B cell (primary cell): ENCODE measurements around the gene GMCL1. TPM values are rescaled to one million over a fixed set of nuclear protein-coding genes. Genes with fewer than 3 reads are reported as not detected.

Experiments
- ATAC-seq: fragments of 200-7000 bp; cut with Tn5 transposase; one replicate; pipeline ENCODE4 v1.10.0; 2021; ENCODE audit warnings: low read depth, mild to moderate bottlenecking, moderate number of reproducible peaks, moderate library complexity
- CTCF ChIA-PET: fragments of 350-600 bp; sonication (Branson Sonifier 250); formaldehyde crosslinking; loops from one replicate; lab custom pipeline; 2021; ENCODE audit warnings: antibody characterized with exemption, inconsistent platforms; lab: Charles Lee
- POLR2A ChIA-PET: fragments of 350-600 bp; sonication (Branson Sonifier 250); formaldehyde crosslinking; loops from one replicate; lab custom pipeline; 2021; ENCODE audit warnings: antibody characterized with exemption; lab: Charles Lee
- DNase-seq: peaks from one replicate; pipeline ENCODE4 v3.0.0; 2013
- H2AFZ ChIP-seq: 2 replicates; pipeline ENCODE4 v1.6.1; 2012; ENCODE audit warnings: mild to moderate bottlenecking, low read depth, low read length; ENCODE audit not compliant: insufficient read depth, poor library complexity, severe bottlenecking
- H3K27ac ChIP-seq, 2 donors: 1 replicate in 1 of 2; 2 replicates in 1 of 2; pipeline ENCODE4 v1.5.1; 2012 to 2013; ENCODE audit warnings: low read length in 2 of 2, mild to moderate bottlenecking in 2 of 2, moderate library complexity in 1 of 2
- H3K27me3 ChIP-seq, 4 experiments: fragments of 200-600 bp in 1 of 4; sonication (generic) in 1 of 4; replicated peaks in 1 of 4; 1 replicate in 2 of 4; 2 replicates in 2 of 4; pipeline versions ENCODE4 v1.6.1 to v1.7.0; 2013 to 2016; ENCODE audit warnings: low read length in 3 of 4, mild to moderate bottlenecking in 2 of 4, mixed read lengths in 1 of 4, moderate library complexity in 1 of 4; ENCODE audit not compliant: insufficient read depth in 4 of 4, control insufficient read depth in 3 of 4; ENCODE audit errors: control extremely low read depth in 1 of 4
- H3K36me3 ChIP-seq, 2 experiments: replicated peaks in 1 of 2; 1 replicate in 1 of 2; 2 replicates in 1 of 2; pipeline versions ENCODE4 v1.6.1 to v1.7.1; 2013; ENCODE audit warnings: low read length in 1 of 2; ENCODE audit not compliant: insufficient read depth in 2 of 2, control insufficient read depth in 1 of 2; ENCODE audit errors: control extremely low read depth in 1 of 2, extremely low read depth in 1 of 2
- H3K4me1 ChIP-seq, 2 donors: fragments of 200-600 bp in 1 of 2; sonication (generic) in 1 of 2; 1 replicate in 1 of 2; 2 replicates in 1 of 2; pipeline versions ENCODE4 v1.5.1 to v1.6.1; 2013 to 2017; ENCODE audit warnings: low read length in 2 of 2; ENCODE audit not compliant: control insufficient read depth in 2 of 2, insufficient read depth in 2 of 2
- H3K4me2 ChIP-seq: replicated peaks from 2 replicates; pipeline ENCODE3; 2012; ENCODE audit warnings: mild to moderate bottlenecking, low read depth, low read length; ENCODE audit not compliant: poor library complexity, severe bottlenecking
- H3K4me3 ChIP-seq, 5 experiments: fragments of 200-600 bp in 1 of 5; sonication (generic) in 1 of 5; 1 replicate in 3 of 5; 2 replicates in 2 of 5; pipeline versions ENCODE4 v1.5.1 to v1.7.0; 2011 to 2016; ENCODE audit warnings: low read length in 4 of 5, mild to moderate bottlenecking in 4 of 5, low read depth in 2 of 5, control low read depth in 1 of 5, moderate library complexity in 1 of 5; ENCODE audit not compliant: insufficient read depth in 1 of 5; ENCODE audit errors: control extremely low read depth in 1 of 5, extremely low read depth in 1 of 5
- H3K79me2 ChIP-seq: fragments of 200-600 bp; sonication (generic); one replicate; pipeline ENCODE4 v1.6.0; 2016; ENCODE audit warnings: low read length; ENCODE audit not compliant: control insufficient read depth, insufficient read depth
- H3K9ac ChIP-seq: fragments of 200-600 bp; sonication (generic); 2 replicates; pipeline ENCODE4 v1.6.1; 2017; ENCODE audit warnings: mild to moderate bottlenecking, low read length, moderate library complexity
- H3K9me3 ChIP-seq, 3 donors: one replicate each; pipeline versions ENCODE4 v1.6.1 to v1.7.1; 2013; ENCODE audit warnings: low read length in 2 of 3; ENCODE audit not compliant: control insufficient read depth in 2 of 3, insufficient read depth in 1 of 3; ENCODE audit errors: control extremely low read depth in 1 of 3
- H4K20me1 ChIP-seq: 2 replicates; pipeline ENCODE4 v1.6.0; 2012; ENCODE audit warnings: mild to moderate bottlenecking, low read length; ENCODE audit not compliant: insufficient read depth, control insufficient read depth, poor library complexity, severe bottlenecking
- H3K27ac Mint-ChIP-seq: one replicate; pipeline ENCODE4 v1.8.0; 2021; ENCODE audit warnings: mixed read lengths
- H3K27me3 Mint-ChIP-seq: one replicate; pipeline ENCODE4 v1.8.0; 2021; ENCODE audit warnings: mixed read lengths
- H3K4me1 Mint-ChIP-seq: one replicate; pipeline ENCODE4 v1.8.0; 2021; ENCODE audit warnings: mixed read lengths
- H3K4me3 Mint-ChIP-seq: one replicate; pipeline ENCODE4 v1.8.0; 2021; ENCODE audit warnings: mixed read lengths
- H3K9me3 Mint-ChIP-seq: one replicate; pipeline ENCODE4 v1.8.0; 2022; ENCODE audit warnings: mixed read lengths; ENCODE audit not compliant: insufficient read depth
- CTCF ChIP-seq: fragments of 200-600 bp; IDR thresholded peaks from one replicate; pipeline ENCODE4 v1.8.0; 2022; ENCODE audit warnings: antibody characterized with exemption, mild to moderate bottlenecking
- EZH2 ChIP-seq: IDR thresholded peaks from 2 replicates; pipeline ENCODE4 v1.6.1; 2012; ENCODE audit warnings: borderline replicate concordance, low read depth, mild to moderate bottlenecking, moderate library complexity, low read length; ENCODE audit not compliant: insufficient read depth, poor library complexity, severe bottlenecking
- WGBS: methylation state at CpG from one replicate; pipeline ENCODE4 v1.1.5; 2013; ENCODE audit warnings: missing lambda C conversion rate; ENCODE audit not compliant: insufficient coverage; 5-methylcytosine and 5-hydroxymethylcytosine counted together
- intact Hi-C: fragments of 100-400 bp; cut with micrococcal nuclease; formaldehyde crosslinking; loops from one replicate; pipeline ENCODE4 v1.10.0; 2022
- polyA plus RNA-seq: library from polyadenylated mRNA; depleted of rRNA; stranded (reverse); fragments of >200 nt; gene quantifications from 2 replicates; pipeline ENCODE4 v1.2.3, GENCODE V29; 2012
- total RNA-seq, 2 donors: library from RNA; stranded (reverse); fragments of 120-200 nt in 1 of 2; gene quantifications; 1 replicate in 1 of 2; 2 replicates in 1 of 2; pipeline versions ENCODE4 v1.2.3 to v1.2.4, GENCODE V29; 2013 to 2022

The GMCL1 gene
- total and polyA plus RNA-seq, 2 donors (not counting 1 experiment from before 2014, with no cell fraction given), result 6.0 to 26.3 TPM

GRCh38 chr2:69789772-69790600 is 39.5 kb upstream of the GMCL1 start:
- Histone ChIP-seq H2AFZ (peak overlapping the region; percentile 77), H3K36me3 (peaks cover 2 to 7% of the 10 kb centered on the region in 2 experiments), H3K4me1 (peaks cover 33 to 44% of the 10 kb centered on the region in 2 donors), H3K4me2 (peak overlapping the region; percentile 75), H4K20me1 (no peaks in the 10 kb centered on the region), H3K4me3 (peak overlapping the region in 4 of 5 experiments; percentile 23 to 50 (median 32)), H3K27me3 (no peaks in the 10 kb centered on the region), H3K9ac (peak overlapping the region; percentile 65), H3K27ac (peak overlapping the region; percentile 43 to 85), H3K9me3 (no peaks in the 10 kb centered on the region), H3K79me2 (peaks cover 5% of the 10 kb centered on the region)
- Mint-ChIP-seq H3K27me3 (no peaks in the 10 kb centered on the region), H3K9me3 (no peaks in the 10 kb centered on the region), H3K4me3 (peak overlapping the region; percentile 84), H3K27ac (peak overlapping the region; percentile 81), H3K4me1 (peaks cover 37% of the 10 kb centered on the region)
- WGBS, result 0% methylated on average over 1 of the region's 7 CpGs
- ChIA-PET CTCF (interaction anchor here (0.6 to 3.1 kb wide), 5 partner anchors 10 to 1509 kb away, joined by 3 to 26 read pairs (median 4); no protein-coding TSS in a partner anchor), POLR2A (interaction anchor here (0.7 to 0.8 kb wide), 2 partner anchors 9 to 37 kb away, joined by 3 to 5 read pairs; no protein-coding TSS in a partner anchor)
- intact Hi-C loops, result no loop called here
- DNase-seq (peak; percentile 64), ATAC-seq (peak; percentile 49)
- TF ChIP-seq EZH2 (no peak), CTCF (no peak)

DNA sequence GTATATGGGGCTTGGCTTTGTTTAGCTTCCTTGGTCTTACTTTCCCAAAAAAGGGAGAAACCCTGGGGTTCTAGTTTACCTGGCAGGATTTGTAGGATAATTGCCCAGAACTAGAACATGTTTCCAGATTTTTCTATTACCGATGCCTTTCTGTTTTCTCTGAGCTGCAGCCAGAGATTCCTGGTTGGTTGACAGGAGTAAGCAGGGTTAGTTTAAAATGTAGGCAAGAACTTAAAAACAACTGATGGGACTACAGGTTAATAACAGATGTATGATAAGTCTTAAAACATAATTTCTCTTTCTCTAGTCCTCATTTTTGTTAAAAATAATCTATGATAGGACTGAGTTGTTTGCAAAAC is 38.9 kb upstream of the GMCL1 start:
- Histone ChIP-seq H3K4me2 (peak overlapping the region; percentile 75), H3K4me1 (peaks cover 33 to 44% of the 10 kb centered on the region in 2 donors), H3K9me3 (no peaks in the 10 kb centered on the region), H4K20me1 (no peaks in the 10 kb centered on the region), H3K36me3 (peaks cover 1 to 7% of the 10 kb centered on the region in 2 experiments), H3K27me3 (no peaks in the 10 kb centered on the region), H3K4me3 (peak overlapping the region in 4 of 5 experiments; percentile 23 to 50 (median 32)), H2AFZ (peak overlapping the region; percentile 77), H3K27ac (peak overlapping the region; percentile 43 to 85), H3K9ac (peak overlapping the region; percentile 65), H3K79me2 (peaks cover 5% of the 10 kb centered on the region)
- H3K4me1 Mint-ChIP-seq, result peaks cover 37% of the 10 kb centered on the region
- no peaks in the 10 kb centered on the region for H3K27me3 Mint-ChIP-seq
- intact Hi-C loops, result no loop called here
- no peak overlapping the region for H3K27ac Mint-ChIP-seq
- H3K9me3 Mint-ChIP-seq, result no peaks in the 10 kb centered on the region
- WGBS, result no CpG with 5 or more reads among the region's 1 CpG
- TF ChIP-seq CTCF, result no peak
- no peak for TF ChIP-seq EZH2
- no peak for ATAC-seq
- peak overlapping the region; percentile 84 for H3K4me3 Mint-ChIP-seq
- ChIA-PET POLR2A (interaction anchor here (0.7 to 0.8 kb wide), 2 partner anchors 9 to 36 kb away, joined by 3 to 5 read pairs; no protein-coding TSS in a partner anchor), CTCF (interaction anchor here (1.0 to 3.1 kb wide), 5 partner anchors 9 to 66 kb away, joined by 3 to 26 read pairs (median 4); no protein-coding TSS in a partner anchor)
- DNase-seq, result no peak
